Measurements from ENCODE around the gene TLR4. TPM values are rescaled to one million over a fixed set of nuclear protein-coding genes. Genes with fewer than 3 reads are reported as not detected.

Gene TLR4
- total and polyA plus RNA-seq, 9 of the 15 experiments (the other 6 are each of a cell fraction or from before 2014, with no cell fraction given) = 0.02 TPM; not detected in 8

DNA sequence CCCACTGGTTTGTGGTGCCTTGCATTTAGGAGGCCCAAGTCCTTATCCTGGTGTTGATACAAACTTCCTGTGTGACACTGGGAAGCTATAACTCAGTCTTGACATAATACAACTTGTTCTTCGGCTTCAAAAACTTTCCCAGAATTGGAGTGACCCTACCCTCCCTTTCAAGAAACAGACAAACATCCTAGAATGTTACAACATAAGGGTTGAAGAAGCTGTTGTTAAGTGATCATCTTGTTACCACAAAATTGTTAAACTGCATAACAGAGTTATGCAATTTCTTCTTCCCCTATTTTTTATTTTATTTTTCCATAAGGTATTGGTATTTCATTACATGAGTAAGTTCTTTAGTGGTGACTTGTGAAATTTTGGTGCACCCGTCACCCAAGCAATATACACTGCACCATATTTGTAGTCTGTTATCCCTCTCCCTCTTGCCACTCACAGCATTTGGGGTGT is 21.3 kb downstream of the TLR4 start:
- H4K20me1 ChIP-seq (replicated peaks; ENCODE audit: control insufficient read depth, insufficient read depth, low read length) = no peaks in the 10 kb centered on the region
- no TSS peak for BruUV-seq (replicated peaks)
- WGBS (ENCODE audit: insufficient coverage, low coverage, missing lambda C conversion rate) = 0% methylated on average over 2 of the region's 2 CpGs

More for the DNA sequence above, 21.3 kb downstream of the TLR4 start:
- Histone ChIP-seq H3K36me3 (ENCODE audit: control insufficient read depth, insufficient read depth, low read length) (no peaks in the 10 kb centered on the region), H3K4me2 (ENCODE audit: insufficient read depth, low read length) (no peak overlapping the region), H3K79me2 (ENCODE audit: control insufficient read depth, insufficient read depth, low read length) (no peaks in the 10 kb centered on the region), H3K27ac (ENCODE audit: extremely low read depth, low read depth, low read length) (no peak overlapping the region), H3K9ac (ENCODE audit: insufficient read depth in 1 of 2, low read depth in 2 of 2, low read length in 2 of 2) (no peak overlapping the region), H2AFZ (ENCODE audit: low read depth, low read length) (no peak overlapping the region), H3K9me1 (ENCODE audit: control insufficient read depth, insufficient read depth, low read length) (no peaks in the 10 kb centered on the region), H3K4me3 (no peak overlapping the region), H3K9me3 (replicated peaks; ENCODE audit: control insufficient read depth, insufficient read depth, low read depth, low read length) (no peaks in the 10 kb centered on the region), H3K27me3 (ENCODE audit: control insufficient read depth in 2 of 2, insufficient read depth in 2 of 2, low read length in 2 of 2) (no peaks in the 10 kb centered on the region), H3K4me1 (replicated peaks in 1 of 2; ENCODE audit: control insufficient read depth in 2 of 2, insufficient read depth in 2 of 2, low read length in 2 of 2) (no peaks in the 10 kb centered on the region)
- ChIA-PET CTCF (ENCODE audit: low intra/inter-chr PET ratio) (no interaction called here), POLR2A (no interaction called here)
- TF ChIP-seq SOX6 (IDR thresholded peaks at IDR 0.05) = no peak
- no peak for TF ChIP-seq NEUROD1 (IDR thresholded peaks at IDR 0.05; ENCODE audit: borderline replicate concordance, low read depth, low read length, partially characterized antibody)
- TF ChIP-seq DACH1 (IDR thresholded peaks at IDR 0.05; ENCODE audit: partially characterized antibody) = no peak
- no peak for TF ChIP-seq PPARD (CRISPR knock-in tag; IDR thresholded peaks at IDR 0.05)
- no peak for TF ChIP-seq ELF2 (CRISPR knock-in tag; IDR thresholded peaks at IDR 0.05)
- no peak for TF ChIP-seq CSDE1 (IDR thresholded peaks at IDR 0.05)
- no peak for TF ChIP-seq ZKSCAN3 (CRISPR knock-in tag; IDR thresholded peaks at IDR 0.05)
- TF ChIP-seq FOXA1 (IDR thresholded peaks at IDR 0.05; ENCODE audit: borderline replicate concordance) = no peak
- TF ChIP-seq ZNF740 (CRISPR knock-in tag; IDR thresholded peaks at IDR 0.05) = no peak
- TF ChIP-seq ZNF740 (tag; IDR thresholded peaks at IDR 0.05) = no peak
- TF ChIP-seq HSF4 (CRISPR knock-in tag; IDR thresholded peaks at IDR 0.05; ENCODE audit: borderline replicate concordance) = no peak
- TF ChIP-seq, protein P1, sequence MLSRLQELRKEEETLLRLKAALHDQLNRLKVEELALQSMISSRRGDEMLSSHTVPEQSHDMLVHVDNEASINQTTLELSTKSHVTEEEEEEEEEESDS (CRISPR knock-in tag; IDR thresholded peaks at IDR 0.05) = no peak
- TF ChIP-seq KLF1 (tag; IDR thresholded peaks at IDR 0.05) = no peak
- no peak for TF ChIP-seq POLR3G (IDR thresholded peaks at IDR 0.05; ENCODE audit: extremely low read depth, insufficient read length, insufficient replicate concordance)
- TF ChIP-seq NKRF (IDR thresholded peaks at IDR 0.05; ENCODE audit: borderline replicate concordance) = no peak
- TF ChIP-seq SMARCB1 (IDR thresholded peaks at IDR 0.05; ENCODE audit: insufficient read length, low read depth) = no peak
- intact Hi-C loops (cut with micrococcal nuclease) (no loop called here), in situ Hi-C loops (cut with MboI) (no loop called here)
- DNase-seq (ENCODE audit: extremely low read depth in 1 of 4, low spot score in 3 of 4) (no peak), ATAC-seq (no peak), FAIRE-seq (no peak)

Data from K562 (cell line).